Measurements from ENCODE around the gene UBE2D2.

Gene UBE2D2

DNA sequence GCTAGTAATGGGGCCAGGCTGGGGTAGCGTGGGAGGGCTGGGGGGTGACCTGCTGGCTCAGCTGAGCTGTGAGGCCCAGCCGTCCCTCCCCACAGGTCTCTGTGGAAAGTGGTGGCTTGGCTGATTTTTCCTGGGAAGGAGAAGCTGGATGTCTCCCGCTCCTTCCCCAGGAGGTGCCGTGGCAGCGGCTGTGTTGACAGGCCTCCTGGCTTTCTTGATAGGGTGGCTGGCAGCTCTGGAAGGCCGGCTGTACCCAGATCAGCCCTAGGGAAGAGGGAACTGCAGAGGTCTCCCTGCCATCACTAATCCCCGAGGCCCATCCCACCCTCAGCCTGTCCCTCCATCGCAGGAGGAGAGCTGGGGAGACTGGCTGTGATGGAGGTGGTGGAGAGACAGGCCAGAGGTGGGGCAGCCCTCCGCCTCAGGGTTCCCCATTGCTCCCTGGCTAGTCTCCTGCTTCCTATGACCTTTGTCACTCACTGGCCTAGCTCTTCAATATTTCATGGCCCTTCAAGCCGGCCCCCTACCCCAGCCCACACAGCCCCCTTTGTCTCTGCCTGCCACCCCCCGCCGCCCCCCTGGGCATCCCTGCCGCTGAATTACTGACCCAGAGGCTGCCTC is 93.8 kb downstream of the UBE2D2 start:
- H3K36me3 ChIP-seq (ENCODE audit: low read depth): no peaks in the 10 kb centered on the region
- H3K9me3 ChIP-seq (ENCODE audit: severe bottlenecking): no peaks in the 10 kb centered on the region
- H3K27ac ChIP-seq (ENCODE audit: poor library complexity, severe bottlenecking): no peak overlapping the region
- H3K4me1 ChIP-seq (ENCODE audit: insufficient read depth, poor library complexity, severe bottlenecking): peaks cover 14% of the 10 kb centered on the region
- no peak for ATAC-seq (ENCODE audit: low read depth)
- no peak for DNase-seq (ENCODE audit: low spot score)
- H3K4me3 ChIP-seq (ENCODE audit: severe bottlenecking): no peak overlapping the region
- peaks cover 9% of the 10 kb centered on the region for H3K27me3 ChIP-seq (ENCODE audit: insufficient read depth, poor library complexity, severe bottlenecking)
- TF ChIP-seq, protein P1, sequence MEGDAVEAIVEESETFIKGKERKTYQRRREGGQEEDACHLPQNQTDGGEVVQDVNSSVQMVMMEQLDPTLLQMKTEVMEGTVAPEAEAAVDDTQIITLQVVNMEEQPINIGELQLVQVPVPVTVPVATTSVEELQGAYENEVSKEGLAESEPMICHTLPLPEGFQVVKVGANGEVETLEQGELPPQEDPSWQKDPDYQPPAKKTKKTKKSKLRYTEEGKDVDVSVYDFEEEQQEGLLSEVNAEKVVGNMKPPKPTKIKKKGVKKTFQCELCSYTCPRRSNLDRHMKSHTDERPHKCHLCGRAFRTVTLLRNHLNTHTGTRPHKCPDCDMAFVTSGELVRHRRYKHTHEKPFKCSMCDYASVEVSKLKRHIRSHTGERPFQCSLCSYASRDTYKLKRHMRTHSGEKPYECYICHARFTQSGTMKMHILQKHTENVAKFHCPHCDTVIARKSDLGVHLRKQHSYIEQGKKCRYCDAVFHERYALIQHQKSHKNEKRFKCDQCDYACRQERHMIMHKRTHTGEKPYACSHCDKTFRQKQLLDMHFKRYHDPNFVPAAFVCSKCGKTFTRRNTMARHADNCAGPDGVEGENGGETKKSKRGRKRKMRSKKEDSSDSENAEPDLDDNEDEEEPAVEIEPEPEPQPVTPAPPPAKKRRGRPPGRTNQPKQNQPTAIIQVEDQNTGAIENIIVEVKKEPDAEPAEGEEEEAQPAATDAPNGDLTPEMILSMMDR (IDR thresholded peaks at IDR 0.05; ENCODE audit: poor library complexity, severe bottlenecking): no peak

DNA sequence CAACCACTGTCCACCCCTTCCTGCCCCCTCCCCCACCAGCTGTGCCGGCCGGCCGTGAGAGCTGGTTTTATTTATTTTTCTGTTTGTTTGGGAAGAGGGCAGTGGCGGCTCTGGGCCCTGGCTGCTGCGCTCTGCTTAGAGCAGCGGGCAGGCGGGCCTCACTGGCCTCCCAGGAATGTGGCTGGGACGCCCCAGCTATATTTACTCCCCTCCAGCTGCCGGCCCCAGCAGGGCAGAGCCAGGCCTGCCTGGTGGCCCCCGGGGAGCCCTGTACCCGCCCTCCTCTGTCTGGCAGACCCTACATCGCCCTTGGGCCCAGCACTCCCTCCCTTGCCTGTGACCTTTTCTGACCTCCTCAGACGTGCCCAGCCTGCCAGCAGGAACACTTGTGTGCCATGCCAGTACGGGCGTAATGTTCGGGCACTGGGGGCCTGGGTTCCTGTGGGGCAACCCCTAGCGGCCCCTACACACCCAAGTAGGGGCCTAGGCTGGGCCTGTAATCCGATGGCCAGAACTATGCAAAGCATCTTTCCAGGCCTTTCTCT is 94.7 kb downstream of the UBE2D2 start:
- peaks cover 20% of the 10 kb centered on the region for H3K4me1 ChIP-seq (ENCODE audit: insufficient read depth, poor library complexity, severe bottlenecking)
- no peak for DNase-seq (ENCODE audit: low spot score)

DNA sequence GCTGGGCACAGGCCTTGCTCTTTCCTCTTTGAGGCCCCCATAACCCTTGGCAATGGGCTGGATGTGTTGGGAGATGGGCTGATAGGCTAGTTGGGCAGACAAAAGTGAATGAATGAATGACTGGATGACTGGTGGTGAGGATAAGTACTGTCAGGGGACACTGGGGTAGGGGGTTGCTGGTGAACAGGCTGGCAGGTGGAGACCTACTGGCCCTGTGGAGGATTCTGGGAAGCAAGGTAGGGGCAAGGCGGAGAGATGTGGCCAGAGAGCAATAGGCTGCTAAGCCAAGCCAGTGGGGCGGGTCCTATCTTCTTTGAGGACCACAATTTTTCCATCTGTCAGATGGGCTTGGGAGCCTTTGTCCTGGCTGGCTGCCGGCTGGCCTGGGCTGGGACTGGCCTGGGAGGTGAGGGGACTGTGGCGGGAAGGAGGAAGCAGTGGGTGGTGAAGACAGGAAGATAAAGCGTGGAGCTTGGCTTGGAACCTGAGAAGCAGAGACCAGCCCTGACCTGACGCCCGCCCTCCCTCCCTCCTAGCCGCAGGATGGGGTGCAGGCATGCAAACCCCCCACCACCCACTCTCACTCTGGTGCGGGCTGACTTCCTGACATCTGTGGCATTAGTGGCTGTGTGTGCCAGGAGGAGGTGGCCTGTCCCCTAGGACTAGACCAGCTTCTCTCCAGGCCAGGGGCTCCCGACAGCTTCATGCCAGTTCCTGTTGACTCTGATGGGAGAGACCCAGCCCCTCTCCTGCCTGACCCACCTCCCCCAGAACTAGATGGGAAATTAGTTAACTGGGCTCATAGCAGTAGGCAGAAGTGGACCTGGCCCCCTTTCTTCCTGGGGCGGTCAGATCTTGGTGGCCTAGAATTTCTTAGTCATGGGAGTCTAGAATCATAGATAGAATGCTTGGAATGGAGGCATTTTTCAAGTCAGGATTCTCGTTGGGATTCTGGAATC is 96.5 kb downstream of the UBE2D2 start:
- Histone ChIP-seq H3K36me3 (ENCODE audit: low read depth) (no peaks in the 10 kb centered on the region), H3K4me3 (ENCODE audit: severe bottlenecking) (no peak overlapping the region), H3K27me3 (ENCODE audit: insufficient read depth, poor library complexity, severe bottlenecking) (no peaks in the 10 kb centered on the region), H3K4me1 (ENCODE audit: insufficient read depth, poor library complexity, severe bottlenecking) (peaks cover 19% of the 10 kb centered on the region), H3K27ac (ENCODE audit: poor library complexity, severe bottlenecking) (no peak overlapping the region), H3K9me3 (ENCODE audit: severe bottlenecking) (no peaks in the 10 kb centered on the region)
- no peak for DNase-seq (ENCODE audit: low spot score)
- TF ChIP-seq, protein P1 (IDR thresholded peaks at IDR 0.05; ENCODE audit: poor library complexity, severe bottlenecking): no peak
- ATAC-seq (ENCODE audit: low read depth): no peak

More for the DNA sequence above, 94.7 kb downstream of the UBE2D2 start:
- Histone ChIP-seq H3K27ac (ENCODE audit: poor library complexity, severe bottlenecking) (no peak overlapping the region), H3K36me3 (ENCODE audit: low read depth) (no peaks in the 10 kb centered on the region), H3K9me3 (ENCODE audit: severe bottlenecking) (no peaks in the 10 kb centered on the region), H3K27me3 (ENCODE audit: insufficient read depth, poor library complexity, severe bottlenecking) (peaks cover under 1% of the 10 kb centered on the region), H3K4me3 (ENCODE audit: severe bottlenecking) (no peak overlapping the region)
- TF ChIP-seq, protein P1 (IDR thresholded peaks at IDR 0.05; ENCODE audit: poor library complexity, severe bottlenecking): no peak
- ATAC-seq (ENCODE audit: low read depth): no peak

DNA sequence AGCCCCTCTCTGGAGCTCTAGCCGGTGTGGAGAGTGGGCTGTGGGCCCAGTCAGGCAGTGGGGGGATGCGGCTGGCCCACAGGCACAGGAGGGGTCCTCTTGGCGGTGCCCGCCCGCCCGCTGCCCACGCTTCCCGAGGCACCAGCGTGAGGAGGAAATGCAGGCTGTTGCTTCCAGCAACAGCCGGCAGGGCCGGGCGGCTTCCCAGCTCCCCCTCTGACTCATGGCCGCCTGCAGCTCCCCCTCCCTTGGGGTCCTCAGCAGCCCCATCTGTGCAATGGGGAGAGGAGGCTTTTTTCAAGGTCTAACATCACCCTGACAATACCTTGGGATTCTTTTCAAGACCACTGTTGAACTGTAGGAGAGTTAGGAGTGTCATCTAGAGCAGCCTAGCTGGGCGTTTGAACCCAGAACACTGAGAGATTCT is 97.4 kb downstream of the UBE2D2 start:
- TF ChIP-seq, protein P1 (IDR thresholded peaks at IDR 0.05; ENCODE audit: poor library complexity, severe bottlenecking): no peak
- no peak overlapping the region for H3K4me3 ChIP-seq (ENCODE audit: severe bottlenecking)
- H3K27ac ChIP-seq (ENCODE audit: poor library complexity, severe bottlenecking): no peak overlapping the region

More for the DNA sequence above, 97.4 kb downstream of the UBE2D2 start:
- no peaks in the 10 kb centered on the region for H3K27me3 ChIP-seq (ENCODE audit: insufficient read depth, poor library complexity, severe bottlenecking)
- H3K4me1 ChIP-seq (ENCODE audit: insufficient read depth, poor library complexity, severe bottlenecking): peaks cover 19% of the 10 kb centered on the region
- no peaks in the 10 kb centered on the region for H3K9me3 ChIP-seq (ENCODE audit: severe bottlenecking)
- ATAC-seq (ENCODE audit: low read depth): no peak
- no peak for DNase-seq (ENCODE audit: low spot score)
- no peaks in the 10 kb centered on the region for H3K36me3 ChIP-seq (ENCODE audit: low read depth)

Data from RWPE2 (cell line).